Measurements from ENCODE around the gene CDK2AP2. TPM values are rescaled to one million over a fixed set of nuclear protein-coding genes. Genes with fewer than 3 reads are reported as not detected.

Gene CDK2AP2
- polyA plus RNA-seq, 1 of the 3 experiments (the other 2 are of a cell fraction) = 47.9 TPM

DNA sequence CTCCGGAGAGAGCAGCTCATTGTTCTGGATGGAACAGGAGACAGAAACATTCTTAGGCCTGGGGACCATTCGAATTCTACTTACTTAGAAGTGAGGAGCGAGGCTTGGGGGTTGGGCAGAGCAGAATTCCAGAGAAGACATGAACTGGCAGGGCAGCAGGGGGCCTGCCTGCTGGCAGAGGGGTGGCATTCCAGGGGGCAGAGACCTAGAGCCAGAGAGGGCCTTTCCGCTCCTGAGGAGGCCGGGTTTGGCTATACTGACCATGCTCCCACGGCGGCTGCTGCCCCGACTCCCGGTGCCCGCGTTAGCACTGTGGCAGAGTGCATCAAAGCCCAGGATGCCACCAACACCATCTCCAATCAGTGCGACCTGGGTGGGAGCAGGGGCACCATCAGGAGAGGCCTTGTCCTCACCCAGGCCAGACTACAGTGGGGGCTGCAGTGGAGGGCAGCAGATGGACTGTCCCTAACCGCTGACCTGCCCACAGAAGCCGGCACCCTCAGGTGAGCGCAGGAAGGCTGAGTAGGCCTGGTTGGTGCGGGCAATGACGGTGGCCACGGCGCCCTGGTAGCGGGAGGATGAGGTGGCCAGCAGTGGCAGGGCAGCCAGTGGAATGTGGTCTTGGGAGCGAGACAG, 10.2 kb downstream of the CDK2AP2 start:
- no peaks in the 10 kb centered on the region for H3K27me3 ChIP-seq (ENCODE audit: insufficient read depth)
- peaks cover 1% of the 10 kb centered on the region for H3F3A ChIP-seq (replicated peaks; ENCODE audit: insufficient read depth)
- H3K4me2 ChIP-seq = no peak overlapping the region
- no peak overlapping the region for H2AFZ ChIP-seq (ENCODE audit: low read depth)
- no peaks in the 10 kb centered on the region for H3K4me1 ChIP-seq (ENCODE audit: control insufficient read depth in 1 of 2, insufficient read depth in 2 of 2, low read depth in 1 of 2, low read length in 1 of 2)
- no peak overlapping the region for H3K27ac ChIP-seq (ENCODE audit: low read depth in 2 of 2, low read length in 1 of 2)
- POLR2A ChIA-PET = no interaction called here
- H3K4me3 ChIP-seq (ENCODE audit: low read depth in 2 of 2, low read length in 1 of 2) = no peak overlapping the region
- WGBS (ENCODE audit: low lambda C conversion rate) = 91% methylated on average over 12 of the region's 21 CpGs
- H3K9me2 ChIP-seq = no peaks in the 10 kb centered on the region
- TF ChIP-seq, protein P1, sequence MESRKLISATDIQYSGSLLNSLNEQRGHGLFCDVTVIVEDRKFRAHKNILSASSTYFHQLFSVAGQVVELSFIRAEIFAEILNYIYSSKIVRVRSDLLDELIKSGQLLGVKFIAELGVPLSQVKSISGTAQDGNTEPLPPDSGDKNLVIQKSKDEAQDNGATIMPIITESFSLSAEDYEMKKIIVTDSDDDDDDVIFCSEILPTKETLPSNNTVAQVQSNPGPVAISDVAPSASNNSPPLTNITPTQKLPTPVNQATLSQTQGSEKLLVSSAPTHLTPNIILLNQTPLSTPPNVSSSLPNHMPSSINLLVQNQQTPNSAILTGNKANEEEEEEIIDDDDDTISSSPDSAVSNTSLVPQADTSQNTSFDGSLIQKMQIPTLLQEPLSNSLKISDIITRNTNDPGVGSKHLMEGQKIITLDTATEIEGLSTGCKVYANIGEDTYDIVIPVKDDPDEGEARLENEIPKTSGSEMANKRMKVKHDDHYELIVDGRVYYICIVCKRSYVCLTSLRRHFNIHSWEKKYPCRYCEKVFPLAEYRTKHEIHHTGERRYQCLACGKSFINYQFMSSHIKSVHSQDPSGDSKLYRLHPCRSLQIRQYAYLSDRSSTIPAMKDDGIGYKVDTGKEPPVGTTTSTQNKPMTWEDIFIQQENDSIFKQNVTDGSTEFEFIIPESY (IDR thresholded peaks at IDR 0.05; ENCODE audit: borderline replicate concordance, low read depth) = no peak
- no peak for TF ChIP-seq FOXM1 (IDR thresholded peaks at IDR 0.05; ENCODE audit: low read depth)
- DNase-seq = no peak
- peaks cover 1% of the 10 kb centered on the region; the same call in 1 of the 2 replicates for H3K79me2 ChIP-seq (ENCODE audit: insufficient read depth)
- H3K36me3 ChIP-seq (replicated peaks in 1 of 2; ENCODE audit: control insufficient read depth in 1 of 2, insufficient read depth in 2 of 2, low read length in 1 of 2) = peaks cover 10 to 23% of the 10 kb centered on the region in 2 experiments
- CTCF ChIA-PET = no interaction called here
- H3K9ac ChIP-seq = no peak overlapping the region
- no peaks in the 10 kb centered on the region for H3K9me3 ChIP-seq
- H4K20me1 ChIP-seq (ENCODE audit: insufficient read depth) = peaks cover 2% of the 10 kb centered on the region; the same call in 1 of the 2 replicates

DNA sequence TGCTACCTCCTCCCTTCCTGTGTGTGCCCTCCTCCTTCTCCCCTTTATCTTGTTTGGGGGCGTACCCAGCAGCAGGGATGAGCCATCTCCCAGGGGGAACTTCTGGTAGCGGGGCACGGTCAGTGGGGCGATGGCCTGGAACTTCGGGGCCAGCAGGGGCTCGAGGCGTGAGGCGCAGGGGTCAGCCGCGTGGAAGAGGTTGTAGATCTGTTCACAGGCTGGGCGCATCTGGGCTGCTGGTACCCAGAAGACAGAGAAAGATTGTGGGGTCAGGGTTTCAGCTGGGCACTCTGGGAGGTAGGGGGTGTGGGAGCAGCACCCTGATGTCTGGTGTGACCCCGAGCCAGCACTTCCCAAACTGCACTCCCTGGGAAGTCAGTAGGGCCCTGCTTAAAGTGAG, 11.8 kb downstream of the CDK2AP2 start:
- Histone ChIP-seq H3K27ac (ENCODE audit: low read depth in 2 of 2, low read length in 1 of 2) (no peak overlapping the region), H3K9me2 (no peaks in the 10 kb centered on the region), H3K9ac (no peak overlapping the region), H3K9me3 (no peaks in the 10 kb centered on the region), H3K27me3 (ENCODE audit: insufficient read depth) (no peaks in the 10 kb centered on the region), H3K79me2 (ENCODE audit: insufficient read depth) (no peaks in the 10 kb centered on the region; the same call in 1 of the 2 replicates), H2AFZ (ENCODE audit: low read depth) (no peak overlapping the region), H4K20me1 (ENCODE audit: insufficient read depth) (no peaks in the 10 kb centered on the region), H3K4me2 (no peak overlapping the region), H3F3A (replicated peaks; ENCODE audit: insufficient read depth) (peaks cover 6% of the 10 kb centered on the region), H3K4me1 (ENCODE audit: control insufficient read depth in 1 of 2, insufficient read depth in 2 of 2, low read depth in 1 of 2, low read length in 1 of 2) (no peaks in the 10 kb centered on the region), H3K4me3 (ENCODE audit: low read depth in 2 of 2, low read length in 1 of 2) (no peak overlapping the region), H3K36me3 (replicated peaks in 1 of 2; ENCODE audit: control insufficient read depth in 1 of 2, insufficient read depth in 2 of 2, low read length in 1 of 2) (peaks cover 8 to 23% of the 10 kb centered on the region in 2 experiments)
- ChIA-PET POLR2A (no interaction called here), CTCF (no interaction called here)
- WGBS (ENCODE audit: low lambda C conversion rate) = 100% methylated on average over 11 of the region's 12 CpGs
- DNase-seq = no peak
- TF ChIP-seq POLR2AphosphoS5 (IDR thresholded peaks at IDR 0.05; ENCODE audit: low read depth, low read length) (no peak), RXRA (IDR thresholded peaks at IDR 0.05; ENCODE audit: borderline replicate concordance, low read depth) (no peak), NFIC (IDR thresholded peaks at IDR 0.05; ENCODE audit: borderline replicate concordance) (no peak), JUND (IDR thresholded peaks at IDR 0.05) (no peak), GATA2 (CRISPR knock-in tag; IDR thresholded peaks at IDR 0.05) (no peak)
- TF ChIP-seq, protein P2, sequence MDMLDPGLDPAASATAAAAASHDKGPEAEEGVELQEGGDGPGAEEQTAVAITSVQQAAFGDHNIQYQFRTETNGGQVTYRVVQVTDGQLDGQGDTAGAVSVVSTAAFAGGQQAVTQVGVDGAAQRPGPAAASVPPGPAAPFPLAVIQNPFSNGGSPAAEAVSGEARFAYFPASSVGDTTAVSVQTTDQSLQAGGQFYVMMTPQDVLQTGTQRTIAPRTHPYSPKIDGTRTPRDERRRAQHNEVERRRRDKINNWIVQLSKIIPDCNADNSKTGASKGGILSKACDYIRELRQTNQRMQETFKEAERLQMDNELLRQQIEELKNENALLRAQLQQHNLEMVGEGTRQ (IDR thresholded peaks at IDR 0.05; ENCODE audit: borderline replicate concordance, low read depth, low read length) = no peak
